DND-41 (cell line): ENCODE data around the gene ZBTB37.

Experiments
- ATAC-seq: fragments of 200-7000 bp; cut with Tn5 transposase; 3 replicates; pipeline ENCODE4 v1.9.1; 2021; ENCODE audit warnings: low read depth; ENCODE audit not compliant: insufficient read depth
- DNase-seq: peaks from one replicate; pipeline ENCODE4 v3.0.0-alpha.2; 2020
- H2AFZ ChIP-seq: 2 replicates; pipeline ENCODE4 v1.6.0; 2012; ENCODE audit warnings: low read depth, low read length
- H3K27ac ChIP-seq: 2 replicates; pipeline ENCODE4 v1.5.1; 2012; ENCODE audit warnings: low read length, inconsistent platforms
- H3K27me3 ChIP-seq: fragments of 200-600 bp; sonication (generic); 2 replicates; pipeline ENCODE4 v1.6.0; 2012; ENCODE audit warnings: low read length, mild to moderate bottlenecking, inconsistent platforms; ENCODE audit not compliant: insufficient read depth, poor library complexity
- H3K36me3 ChIP-seq: 2 replicates; pipeline ENCODE4 v1.5.1; 2012; ENCODE audit warnings: low read length, inconsistent platforms; ENCODE audit not compliant: insufficient read depth
- H3K4me1 ChIP-seq: 2 replicates; pipeline ENCODE4 v1.5.1; 2012; ENCODE audit warnings: mild to moderate bottlenecking, low read length; ENCODE audit not compliant: insufficient read depth
- H3K4me2 ChIP-seq: 2 replicates; pipeline ENCODE4 v1.6.0; 2012; ENCODE audit warnings: mild to moderate bottlenecking, moderate library complexity, low read length, inconsistent platforms; ENCODE audit not compliant: insufficient read depth
- H3K4me3 ChIP-seq, 2 experiments: fragments of 200-600 bp in 1 of 2; shearing (Covaris generic) in 1 of 2; 2 replicates each; pipeline ENCODE4 v1.5.1; 2012 to 2016; ENCODE audit warnings: inconsistent platforms in 2 of 2, low read length in 2 of 2, mild to moderate bottlenecking in 2 of 2, low read depth in 1 of 2, moderate library complexity in 1 of 2
- H3K79me2 ChIP-seq: 2 replicates; pipeline ENCODE4 v1.6.0; 2012; ENCODE audit warnings: low read length, inconsistent platforms; ENCODE audit not compliant: insufficient read depth
- H3K9ac ChIP-seq: 2 replicates; pipeline ENCODE4 v1.6.0; 2012; ENCODE audit warnings: low read depth, mild to moderate bottlenecking, inconsistent platforms, low read length, moderate library complexity
- H3K9me3 ChIP-seq: 2 replicates; pipeline ENCODE4 v1.5.1; 2012; ENCODE audit warnings: low read length, moderate library complexity, mild to moderate bottlenecking, inconsistent platforms; ENCODE audit not compliant: insufficient read depth, severe bottlenecking
- H4K20me1 ChIP-seq: 2 replicates; pipeline ENCODE4 v1.6.0; 2012; ENCODE audit warnings: low read length; ENCODE audit not compliant: insufficient read depth
- EZH2 ChIP-seq: IDR thresholded peaks from 3 replicates; pipeline ENCODE4 v1.6.1; 2012; ENCODE audit warnings: borderline replicate concordance, low read depth, mild to moderate bottlenecking, moderate library complexity, low read length, inconsistent platforms; ENCODE audit not compliant: severe bottlenecking
- TF ChIP-seq, protein P1 (sequence below): IDR thresholded peaks from 2 replicates; pipeline ENCODE4 v1.5.1; 2012; ENCODE audit warnings: borderline replicate concordance, low read length, moderate library complexity, mild to moderate bottlenecking; ENCODE audit not compliant: poor library complexity, severe bottlenecking; ENCODE audit errors: extremely low read depth

The ZBTB37 gene, protein sequence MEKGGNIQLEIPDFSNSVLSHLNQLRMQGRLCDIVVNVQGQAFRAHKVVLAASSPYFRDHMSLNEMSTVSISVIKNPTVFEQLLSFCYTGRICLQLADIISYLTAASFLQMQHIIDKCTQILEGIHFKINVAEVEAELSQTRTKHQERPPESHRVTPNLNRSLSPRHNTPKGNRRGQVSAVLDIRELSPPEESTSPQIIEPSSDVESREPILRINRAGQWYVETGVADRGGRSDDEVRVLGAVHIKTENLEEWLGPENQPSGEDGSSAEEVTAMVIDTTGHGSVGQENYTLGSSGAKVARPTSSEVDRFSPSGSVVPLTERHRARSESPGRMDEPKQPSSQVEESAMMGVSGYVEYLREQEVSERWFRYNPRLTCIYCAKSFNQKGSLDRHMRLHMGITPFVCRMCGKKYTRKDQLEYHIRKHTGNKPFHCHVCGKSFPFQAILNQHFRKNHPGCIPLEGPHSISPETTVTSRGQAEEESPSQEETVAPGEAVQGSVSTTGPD

DNA sequence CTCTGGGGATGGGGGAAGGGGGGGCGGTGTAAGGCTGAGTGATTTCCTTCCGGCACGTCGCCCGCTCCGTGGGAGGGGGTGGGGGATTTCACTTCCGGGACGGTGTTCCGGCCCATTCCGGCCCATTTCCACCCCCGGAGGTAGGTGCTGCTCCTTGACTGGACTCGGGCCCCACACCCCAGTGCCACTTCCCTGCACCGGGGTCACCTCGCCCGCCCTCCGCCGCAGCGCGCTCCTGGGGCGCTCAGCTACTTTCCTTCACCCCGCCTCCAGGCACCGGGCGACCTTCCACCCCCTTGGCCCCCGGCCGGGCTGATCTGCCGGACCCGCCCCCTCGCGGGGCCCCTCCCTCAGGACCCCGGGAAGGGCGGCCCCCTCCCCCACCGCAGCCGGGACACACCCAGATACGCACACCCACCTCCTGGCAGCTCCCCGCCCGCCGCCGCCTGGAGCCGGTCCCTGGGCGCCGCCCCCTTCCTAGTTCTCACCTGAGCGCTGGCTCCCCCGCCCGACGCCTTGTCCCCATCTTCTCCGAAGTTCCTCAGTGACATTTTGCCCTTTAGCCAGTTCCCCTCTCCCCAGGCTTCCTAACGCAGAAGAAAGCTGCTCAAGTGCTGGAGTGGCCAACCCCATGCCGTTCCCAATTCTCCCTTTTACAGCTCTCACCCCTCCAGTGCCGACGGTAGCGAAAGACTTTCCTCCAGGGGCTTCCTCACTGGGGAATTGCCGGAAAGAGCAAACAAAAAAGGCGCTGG, at the start of gene ZBTB37:
TSS of gene ZBTB37 (plus strand) at position 115 of the 755 bp plus-strand sequence. CDS start 1,846 bp downstream, outside the sequence.
- Histone ChIP-seq H4K20me1 (peaks cover 27% of the 10 kb centered on the region; the same call in 1 of the 2 replicates), H2AFZ (peak within 1 kb of the TSS; percentile 97), H3K4me1 (peaks cover 70% of the 10 kb centered on the region), H3K27me3 (no peaks in the 10 kb centered on the region), H3K79me2 (peaks cover 36% of the 10 kb centered on the region), H3K36me3 (peaks cover 61% of the 10 kb centered on the region), H3K4me3 (peak within 1 kb of the TSS; percentile 67 to 73), H3K9me3 (no peaks in the 10 kb centered on the region), H3K27ac (peak within 1 kb of the TSS; percentile 93), H3K9ac (peak within 1 kb of the TSS; percentile 88), H3K4me2 (peak within 1 kb of the TSS; percentile 97)
- ATAC-seq (peak; percentile 61), DNase-seq (peak; percentile 91)
- no peak for TF ChIP-seq EZH2
- TF ChIP-seq, protein P1, sequence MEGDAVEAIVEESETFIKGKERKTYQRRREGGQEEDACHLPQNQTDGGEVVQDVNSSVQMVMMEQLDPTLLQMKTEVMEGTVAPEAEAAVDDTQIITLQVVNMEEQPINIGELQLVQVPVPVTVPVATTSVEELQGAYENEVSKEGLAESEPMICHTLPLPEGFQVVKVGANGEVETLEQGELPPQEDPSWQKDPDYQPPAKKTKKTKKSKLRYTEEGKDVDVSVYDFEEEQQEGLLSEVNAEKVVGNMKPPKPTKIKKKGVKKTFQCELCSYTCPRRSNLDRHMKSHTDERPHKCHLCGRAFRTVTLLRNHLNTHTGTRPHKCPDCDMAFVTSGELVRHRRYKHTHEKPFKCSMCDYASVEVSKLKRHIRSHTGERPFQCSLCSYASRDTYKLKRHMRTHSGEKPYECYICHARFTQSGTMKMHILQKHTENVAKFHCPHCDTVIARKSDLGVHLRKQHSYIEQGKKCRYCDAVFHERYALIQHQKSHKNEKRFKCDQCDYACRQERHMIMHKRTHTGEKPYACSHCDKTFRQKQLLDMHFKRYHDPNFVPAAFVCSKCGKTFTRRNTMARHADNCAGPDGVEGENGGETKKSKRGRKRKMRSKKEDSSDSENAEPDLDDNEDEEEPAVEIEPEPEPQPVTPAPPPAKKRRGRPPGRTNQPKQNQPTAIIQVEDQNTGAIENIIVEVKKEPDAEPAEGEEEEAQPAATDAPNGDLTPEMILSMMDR: no peak

DNA sequence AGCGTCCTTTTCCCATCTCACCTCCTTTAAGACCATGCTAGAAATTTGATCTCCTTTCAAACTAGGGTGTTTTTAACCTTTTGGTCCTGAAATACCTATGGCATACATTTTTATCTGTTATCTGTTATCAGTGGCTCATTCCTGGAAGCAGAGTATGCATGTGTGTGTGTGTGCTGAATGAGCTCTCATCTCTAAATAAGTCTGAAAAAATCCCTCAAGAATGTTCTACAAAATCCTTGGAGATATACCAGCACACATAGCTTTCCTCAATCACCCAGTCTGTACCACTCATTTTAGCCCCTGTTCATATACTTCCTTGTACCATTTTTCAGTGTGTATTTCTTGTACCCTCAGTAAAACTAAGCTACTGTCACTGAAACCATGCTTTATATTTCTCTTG, 49.7 kb upstream of the ZBTB37 start:
- Histone ChIP-seq H3K36me3 (peaks cover 36% of the 10 kb centered on the region), H2AFZ (no peak overlapping the region), H3K79me2 (peaks cover 89% of the 10 kb centered on the region), H3K27me3 (no peaks in the 10 kb centered on the region), H3K9me3 (no peaks in the 10 kb centered on the region), H3K4me2 (no peak overlapping the region), H3K4me1 (peaks cover 31% of the 10 kb centered on the region), H3K4me3 (no peak overlapping the region), H4K20me1 (no peaks in the 10 kb centered on the region; the same call in 1 of the 2 replicates), H3K27ac (no peak overlapping the region), H3K9ac (no peak overlapping the region)
- TF ChIP-seq EZH2: no peak
- TF ChIP-seq, protein P1: no peak
- DNase-seq (no peak), ATAC-seq (no peak)

DNA sequence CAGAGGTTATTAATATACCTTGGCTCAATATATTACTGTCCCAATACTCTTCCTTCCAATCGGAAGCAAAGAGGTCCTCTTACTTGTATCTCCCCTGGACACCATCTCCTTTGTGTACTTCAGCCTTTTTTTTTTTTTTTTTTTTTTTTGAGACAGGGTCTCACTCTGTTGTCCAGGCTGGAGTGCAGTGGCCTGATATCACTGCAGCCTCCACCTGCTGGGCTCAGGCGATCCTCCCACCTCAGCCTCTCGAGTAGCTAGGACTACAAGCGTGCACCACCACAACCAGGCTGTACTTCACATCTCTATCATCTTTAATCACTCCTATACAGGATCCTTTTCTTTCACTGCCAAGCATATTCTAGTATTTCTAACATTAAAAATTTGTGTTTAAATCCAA, 46.5 kb upstream of the ZBTB37 start:
- H3K4me2 ChIP-seq: peak overlapping the region; percentile 82

More for the DNA sequence above, 46.5 kb upstream of the ZBTB37 start:
- H3K9ac ChIP-seq: no peak overlapping the region
- DNase-seq: no peak
- peaks cover 92% of the 10 kb centered on the region for H3K79me2 ChIP-seq
- H3K4me1 ChIP-seq: peaks cover 47% of the 10 kb centered on the region
- TF ChIP-seq, protein P1: no peak
- TF ChIP-seq EZH2: no peak
- no peak overlapping the region for H2AFZ ChIP-seq
- ATAC-seq: no peak
- no peak overlapping the region for H3K27ac ChIP-seq
- peaks cover 37% of the 10 kb centered on the region for H3K36me3 ChIP-seq
- H3K9me3 ChIP-seq: no peaks in the 10 kb centered on the region
- H4K20me1 ChIP-seq: no peaks in the 10 kb centered on the region; the same call in 1 of the 2 replicates
- peak overlapping the region in 1 of 2 experiments; percentile 83; a peak in 1 of 4 replicates for H3K4me3 ChIP-seq
- H3K27me3 ChIP-seq: no peaks in the 10 kb centered on the region
